ENCODE results near the gene ADAMTS17. TPM values are rescaled to one million over a fixed set of nuclear protein-coding genes. Genes with fewer than 3 reads are reported as not detected.

ADAMTS17 gene
- total and polyA plus RNA-seq, 9 of the 15 experiments (the other 6 are each of a cell fraction or from before 2014, with no cell fraction given): 0.01 to 0.14 (median 0.07) TPM; not detected in 6

- 0% methylated on average over 11 of the region's 11 CpGs for WGBS (ENCODE audit: insufficient coverage, low coverage, missing lambda C conversion rate)
- H3K9me3 ChIP-seq (replicated peaks; ENCODE audit: control insufficient read depth, insufficient read depth, low read depth, low read length): no peaks in the 10 kb centered on the region
- H3K4me1 ChIP-seq (replicated peaks in 1 of 2; ENCODE audit: control insufficient read depth in 2 of 2, insufficient read depth in 2 of 2, low read length in 2 of 2): no peaks in the 10 kb centered on the region
- no peak overlapping the region for H3K27ac ChIP-seq (ENCODE audit: extremely low read depth, low read depth, low read length)
- H3K36me3 ChIP-seq (ENCODE audit: control insufficient read depth, insufficient read depth, low read length): no peaks in the 10 kb centered on the region
- H3K79me2 ChIP-seq (ENCODE audit: control insufficient read depth, insufficient read depth, low read length): no peaks in the 10 kb centered on the region
- CTCF ChIA-PET (ENCODE audit: low intra/inter-chr PET ratio): no interaction called here
- TF ChIP-seq TBL1XR1 (IDR thresholded peaks at IDR 0.05; ENCODE audit: low read length in 2 of 2): no peak
- no peak for TF ChIP-seq BCL6 (CRISPR knock-in tag; IDR thresholded peaks at IDR 0.05)
- TF ChIP-seq NR2C1 (IDR thresholded peaks at IDR 0.05): no peak
- no peak for TF ChIP-seq NR2C1 (tag; IDR thresholded peaks at IDR 0.05)
- TF ChIP-seq ARID1B (IDR thresholded peaks at IDR 0.05): no peak
- no peak for TF ChIP-seq SNAPC5 (CRISPR knock-in tag; IDR thresholded peaks at IDR 0.05)
- TF ChIP-seq ZNF146 (CRISPR knock-in tag; IDR thresholded peaks at IDR 0.05; ENCODE audit: unreplicated experiment): no peak
- TF ChIP-seq MEF2A (IDR thresholded peaks at IDR 0.05; ENCODE audit: control insufficient read depth, low read depth, low read length): no peak
- TF ChIP-seq E2F4 (CRISPR knock-in tag; IDR thresholded peaks at IDR 0.05; ENCODE audit: low read depth): no peak
- TF ChIP-seq IRF1 (CRISPR knock-in tag; IDR thresholded peaks at IDR 0.05; ENCODE audit: borderline replicate concordance): no peak
- TF ChIP-seq SIN3B (IDR thresholded peaks at IDR 0.05; ENCODE audit: low read depth): no peak
- TF ChIP-seq CBFA2T3 (IDR thresholded peaks at IDR 0.05): no peak
- peaks cover 5 to 53% of the 10 kb centered on the region in 2 experiments for H3K27me3 ChIP-seq (ENCODE audit: control insufficient read depth in 2 of 2, insufficient read depth in 2 of 2, low read length in 2 of 2)
- H4K20me1 ChIP-seq (replicated peaks; ENCODE audit: control insufficient read depth, insufficient read depth, low read length): no peaks in the 10 kb centered on the region
- FAIRE-seq (no peak), DNase-seq (ENCODE audit: extremely low read depth in 1 of 4, low spot score in 3 of 4) (no peak), ATAC-seq (no peak)
- H3K4me2 ChIP-seq (ENCODE audit: insufficient read depth, low read length): no peak overlapping the region
- BruUV-seq (replicated peaks): no TSS peak
- no peaks in the 10 kb centered on the region for H3K9me1 ChIP-seq (ENCODE audit: control insufficient read depth, insufficient read depth, low read length)
- H3K4me3 ChIP-seq: no peak overlapping the region
- in situ Hi-C loops (cut with MboI) (no loop called here), intact Hi-C loops (cut with micrococcal nuclease) (no loop called here)
- no peak overlapping the region for H3K9ac ChIP-seq (ENCODE audit: insufficient read depth in 1 of 2, low read depth in 2 of 2, low read length in 2 of 2)
- POLR2A ChIA-PET: no interaction called here
- H2AFZ ChIP-seq (ENCODE audit: low read depth, low read length): no peak overlapping the region
Measured at GRCh38 chr15:100211855-100212850, 129.6 kb downstream of the ADAMTS17 start.
